ENCODE data around the gene GBP2. TPM values are rescaled to one million over a fixed set of nuclear protein-coding genes. Genes with fewer than 3 reads are reported as not detected.

Gene GBP2, protein sequence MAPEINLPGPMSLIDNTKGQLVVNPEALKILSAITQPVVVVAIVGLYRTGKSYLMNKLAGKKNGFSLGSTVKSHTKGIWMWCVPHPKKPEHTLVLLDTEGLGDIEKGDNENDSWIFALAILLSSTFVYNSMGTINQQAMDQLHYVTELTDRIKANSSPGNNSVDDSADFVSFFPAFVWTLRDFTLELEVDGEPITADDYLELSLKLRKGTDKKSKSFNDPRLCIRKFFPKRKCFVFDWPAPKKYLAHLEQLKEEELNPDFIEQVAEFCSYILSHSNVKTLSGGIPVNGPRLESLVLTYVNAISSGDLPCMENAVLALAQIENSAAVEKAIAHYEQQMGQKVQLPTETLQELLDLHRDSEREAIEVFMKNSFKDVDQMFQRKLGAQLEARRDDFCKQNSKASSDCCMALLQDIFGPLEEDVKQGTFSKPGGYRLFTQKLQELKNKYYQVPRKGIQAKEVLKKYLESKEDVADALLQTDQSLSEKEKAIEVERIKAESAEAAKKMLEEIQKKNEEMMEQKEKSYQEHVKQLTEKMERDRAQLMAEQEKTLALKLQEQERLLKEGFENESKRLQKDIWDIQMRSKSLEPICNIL
- not detected for total RNA-seq
- not detected for polyA plus RNA-seq (2013, experiment 1 of 2)
- polyA plus RNA-seq (2013, experiment 2 of 2), result not detected
- long read RNA-seq, experiment 1, result 0 reads
- long read RNA-seq, experiment 2, result 0 reads
- long read RNA-seq, experiment 3, partial matches to known transcripts, result 0 of 1 reads
- long read RNA-seq, experiment 3, other reads (novel, unspliced or antisense), result 0 of 1 reads
- long read RNA-seq, experiment 4, result 0 reads

DNA sequence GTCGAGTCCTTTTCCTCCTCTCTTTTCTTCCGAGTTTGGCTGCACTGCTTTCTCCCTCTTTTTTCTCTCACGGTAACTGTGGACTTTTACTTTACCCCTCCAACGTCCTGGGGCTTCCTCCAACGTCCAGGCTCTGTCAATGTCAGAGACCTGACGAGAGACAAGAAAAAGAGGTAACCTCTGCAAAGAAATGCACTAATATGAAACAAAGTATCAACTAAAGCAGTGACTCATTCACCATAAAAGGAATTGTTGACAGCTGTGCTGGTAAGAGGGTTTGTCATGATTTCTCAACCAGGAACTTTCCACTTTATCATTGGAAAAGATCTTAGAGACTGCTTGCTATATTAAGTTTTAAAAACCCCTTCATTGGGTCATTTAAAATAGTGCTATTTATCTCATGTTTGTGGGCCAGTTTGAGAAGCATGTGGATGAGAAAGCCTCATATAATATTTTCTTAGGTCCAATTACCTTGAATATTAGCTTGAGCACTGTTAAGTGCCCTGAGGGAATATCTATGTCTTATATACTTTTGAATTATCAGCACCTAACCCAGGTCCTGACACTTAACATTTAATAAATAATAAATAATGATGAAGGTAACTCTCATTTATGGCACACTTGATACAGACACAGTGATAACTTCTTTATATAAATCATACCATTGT is at the start of gene GBP2:
Gene GBP2 (minus strand): TSS at position 202 of the 668 bp plus-strand sequence. CDS start 4,148 bp downstream, outside the sequence.
- no peaks in the 10 kb centered on the region for H3K27me3 Mint-ChIP-seq (ENCODE audit: insufficient read depth)
- no peaks in the 10 kb centered on the region for H3K4me1 Mint-ChIP-seq
- H3K9me3 ChIP-seq (ENCODE audit: control insufficient read depth, low read length), result no peaks in the 10 kb centered on the region
- H3K36me3 ChIP-seq (ENCODE audit: control insufficient read depth, insufficient read depth, low read length), result no peaks in the 10 kb centered on the region
- 78 to 79% methylated on average over 2 to 6 of the region's 6 CpGs for WGBS, 2 experiments (ENCODE audit: insufficient coverage in 1 of 2, insufficient read length in 1 of 2)
- H3K27ac Mint-ChIP-seq, result peak within 1 kb of the TSS; percentile 69
- no peak within 1 kb of the TSS for H3K4me3 Mint-ChIP-seq
- H3K9me3 Mint-ChIP-seq, result peaks cover 2% of the 10 kb centered on the region
- H3K9ac ChIP-seq (ENCODE audit: extremely low read depth, low read length, poor library complexity, severe bottlenecking), result no peak within 1 kb of the TSS
- no peaks in the 10 kb centered on the region for H3K36me3 Mint-ChIP-seq (ENCODE audit: low read depth)
- H3K4me3 ChIP-seq (ENCODE audit: low read length), result no peak within 1 kb of the TSS
- DNase-seq, result no peak
- no peak within 1 kb of the TSS for H3K27ac ChIP-seq (ENCODE audit: low read depth, low read length)
- TF ChIP-seq, protein P1, sequence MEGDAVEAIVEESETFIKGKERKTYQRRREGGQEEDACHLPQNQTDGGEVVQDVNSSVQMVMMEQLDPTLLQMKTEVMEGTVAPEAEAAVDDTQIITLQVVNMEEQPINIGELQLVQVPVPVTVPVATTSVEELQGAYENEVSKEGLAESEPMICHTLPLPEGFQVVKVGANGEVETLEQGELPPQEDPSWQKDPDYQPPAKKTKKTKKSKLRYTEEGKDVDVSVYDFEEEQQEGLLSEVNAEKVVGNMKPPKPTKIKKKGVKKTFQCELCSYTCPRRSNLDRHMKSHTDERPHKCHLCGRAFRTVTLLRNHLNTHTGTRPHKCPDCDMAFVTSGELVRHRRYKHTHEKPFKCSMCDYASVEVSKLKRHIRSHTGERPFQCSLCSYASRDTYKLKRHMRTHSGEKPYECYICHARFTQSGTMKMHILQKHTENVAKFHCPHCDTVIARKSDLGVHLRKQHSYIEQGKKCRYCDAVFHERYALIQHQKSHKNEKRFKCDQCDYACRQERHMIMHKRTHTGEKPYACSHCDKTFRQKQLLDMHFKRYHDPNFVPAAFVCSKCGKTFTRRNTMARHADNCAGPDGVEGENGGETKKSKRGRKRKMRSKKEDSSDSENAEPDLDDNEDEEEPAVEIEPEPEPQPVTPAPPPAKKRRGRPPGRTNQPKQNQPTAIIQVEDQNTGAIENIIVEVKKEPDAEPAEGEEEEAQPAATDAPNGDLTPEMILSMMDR (conservative IDR thresholded peaks at IDR 0.05), result no peak
- H3K27me3 ChIP-seq (ENCODE audit: control insufficient read depth, insufficient read depth, low read length, poor library complexity, severe bottlenecking), result no peaks in the 10 kb centered on the region
- H3K4me1 ChIP-seq (ENCODE audit: control insufficient read depth, insufficient read depth, low read length), result no peaks in the 10 kb centered on the region

DNA sequence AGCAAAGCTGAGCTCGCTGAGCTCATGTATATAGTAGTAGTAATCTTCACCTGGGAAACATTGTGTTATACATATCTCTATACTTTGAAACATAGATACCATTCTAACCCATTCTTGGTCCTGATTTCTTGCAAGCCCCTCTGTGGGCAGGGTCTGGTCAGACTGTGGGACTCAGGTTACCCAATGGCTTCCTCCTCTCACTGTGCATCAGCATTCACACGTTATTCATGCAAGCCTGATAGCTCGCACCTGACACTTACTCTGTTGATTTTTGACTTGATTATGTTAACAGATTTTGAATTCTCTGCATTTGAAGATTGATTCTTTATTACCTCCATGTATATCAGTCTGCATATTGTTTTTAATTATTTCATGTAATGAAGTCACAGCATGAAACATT is 48.6 kb upstream of the GBP2 start:
- Histone ChIP-seq H3K27ac (ENCODE audit: low read depth, low read length) (no peak overlapping the region), H3K9me3 (ENCODE audit: control insufficient read depth, low read length) (no peaks in the 10 kb centered on the region), H3K9ac (ENCODE audit: extremely low read depth, low read length, poor library complexity, severe bottlenecking) (no peak overlapping the region), H3K27me3 (ENCODE audit: control insufficient read depth, insufficient read depth, low read length, poor library complexity, severe bottlenecking) (no peaks in the 10 kb centered on the region), H3K4me1 (ENCODE audit: control insufficient read depth, insufficient read depth, low read length) (no peaks in the 10 kb centered on the region), H3K36me3 (ENCODE audit: control insufficient read depth, insufficient read depth, low read length) (no peaks in the 10 kb centered on the region), H3K4me3 (ENCODE audit: low read length) (no peak overlapping the region)
- WGBS, 2 experiments (ENCODE audit: insufficient coverage in 1 of 2, insufficient read length in 1 of 2), result 88% methylated on average over 3 of the region's 3 CpGs; no CpG with 5 or more reads in 1 of the 2 experiments
- Mint-ChIP-seq H3K4me1 (no peaks in the 10 kb centered on the region), H3K9me3 (no peaks in the 10 kb centered on the region), H3K27me3 (ENCODE audit: insufficient read depth) (no peaks in the 10 kb centered on the region), H3K4me3 (no peak overlapping the region), H3K36me3 (ENCODE audit: low read depth) (no peaks in the 10 kb centered on the region), H3K27ac (no peak overlapping the region)
- no peak for DNase-seq
- TF ChIP-seq, protein P1 (conservative IDR thresholded peaks at IDR 0.05), result no peak

DNA sequence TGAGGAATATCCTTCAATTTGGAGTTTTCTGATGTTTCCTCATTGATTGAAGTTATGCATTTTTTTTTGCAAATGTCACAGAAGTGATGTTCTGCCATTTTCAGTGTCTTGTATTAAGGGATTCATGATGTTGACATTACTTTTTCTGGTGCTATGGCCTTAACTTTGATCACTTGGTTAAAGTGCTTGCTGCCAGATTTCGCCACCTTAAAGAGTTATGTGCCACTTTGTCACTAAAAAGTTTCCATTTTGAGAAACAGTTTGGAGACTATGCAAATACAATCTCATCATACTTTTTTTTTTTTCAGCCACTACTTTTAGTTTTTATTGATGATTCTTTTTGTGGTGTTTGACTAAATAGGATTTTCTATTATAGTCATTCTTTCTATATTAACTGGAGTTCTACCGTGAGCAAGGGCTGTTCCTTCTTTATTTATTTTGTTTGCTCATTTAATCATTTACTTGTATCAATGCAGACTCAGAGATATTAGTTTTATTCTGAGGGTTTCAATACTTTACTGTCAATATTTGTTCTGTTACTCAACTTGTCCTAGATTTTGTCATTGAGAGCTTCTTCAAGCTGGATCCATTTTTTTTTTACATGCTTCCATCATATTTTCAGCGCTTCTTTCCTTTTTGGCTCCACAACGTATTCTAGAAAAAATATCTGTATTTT is 46.7 kb upstream of the GBP2 start:
- Histone ChIP-seq H3K9ac (ENCODE audit: extremely low read depth, low read length, poor library complexity, severe bottlenecking) (no peak overlapping the region), H3K27me3 (ENCODE audit: control insufficient read depth, insufficient read depth, low read length, poor library complexity, severe bottlenecking) (no peaks in the 10 kb centered on the region), H3K36me3 (ENCODE audit: control insufficient read depth, insufficient read depth, low read length) (no peaks in the 10 kb centered on the region), H3K9me3 (ENCODE audit: control insufficient read depth, low read length) (no peaks in the 10 kb centered on the region), H3K27ac (ENCODE audit: low read depth, low read length) (no peak overlapping the region), H3K4me1 (ENCODE audit: control insufficient read depth, insufficient read depth, low read length) (no peaks in the 10 kb centered on the region), H3K4me3 (ENCODE audit: low read length) (no peak overlapping the region)
- no peaks in the 10 kb centered on the region for H3K4me1 Mint-ChIP-seq
- H3K36me3 Mint-ChIP-seq (ENCODE audit: low read depth), result no peaks in the 10 kb centered on the region
- DNase-seq, result no peak
- no peaks in the 10 kb centered on the region for H3K9me3 Mint-ChIP-seq
- no peaks in the 10 kb centered on the region for H3K27me3 Mint-ChIP-seq (ENCODE audit: insufficient read depth)
- H3K4me3 Mint-ChIP-seq, result no peak overlapping the region
- WGBS, 2 experiments (ENCODE audit: insufficient coverage in 1 of 2, insufficient read length in 1 of 2), result 97 to 100% methylated on average over 3 of the region's 4 CpGs
- TF ChIP-seq, protein P1 (conservative IDR thresholded peaks at IDR 0.05), result no peak
- H3K27ac Mint-ChIP-seq, result no peak overlapping the region

All from endodermal cell (in vitro differentiated cells).